B cell (primary cell): ENCODE data around the gene ASMT.

Source experiments
- EZH2 ChIP-seq: IDR thresholded peaks from 2 replicates; pipeline ENCODE4 v1.6.1; 2012; ENCODE audit warnings: borderline replicate concordance, low read depth, mild to moderate bottlenecking, moderate library complexity, low read length; ENCODE audit not compliant: insufficient read depth, poor library complexity, severe bottlenecking
- TF ChIP-seq, protein P1 (sequence below): fragments of 200-600 bp; IDR thresholded peaks from one replicate; pipeline ENCODE4 v1.8.0; 2022; ENCODE audit warnings: antibody characterized with exemption, mild to moderate bottlenecking

DNA sequence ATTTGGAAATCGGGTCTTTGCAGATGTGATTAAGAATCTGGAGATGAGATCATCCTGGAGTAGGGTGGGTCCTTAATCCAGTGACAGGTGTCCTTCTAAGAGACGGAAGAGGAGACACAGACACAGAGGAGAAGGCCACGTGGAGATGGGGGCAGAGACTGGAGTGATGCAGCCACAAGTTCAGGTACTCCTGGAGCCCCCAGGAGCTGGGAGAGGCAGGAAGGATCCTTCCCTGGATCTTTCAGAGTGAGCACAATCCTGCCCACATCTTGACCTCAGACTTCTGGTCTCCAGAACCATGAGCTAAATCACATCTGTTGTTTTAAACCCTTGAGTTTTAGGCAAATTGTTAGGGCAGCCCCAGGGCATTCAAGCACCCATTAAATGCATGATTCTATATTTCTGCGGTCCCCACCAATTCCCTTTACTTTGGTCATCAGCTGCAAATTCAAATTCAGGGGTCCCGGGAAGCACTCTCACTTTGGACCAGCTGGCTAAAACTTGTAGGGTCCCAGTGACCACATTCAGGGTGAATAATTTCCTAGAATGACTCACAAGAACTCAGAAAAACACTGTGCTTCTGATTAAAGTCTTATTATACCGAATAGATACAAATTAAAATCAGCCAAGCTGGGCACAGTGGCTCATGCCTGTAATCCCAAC, 36.2 kb upstream of the ASMT start:
- TF ChIP-seq, protein P1, sequence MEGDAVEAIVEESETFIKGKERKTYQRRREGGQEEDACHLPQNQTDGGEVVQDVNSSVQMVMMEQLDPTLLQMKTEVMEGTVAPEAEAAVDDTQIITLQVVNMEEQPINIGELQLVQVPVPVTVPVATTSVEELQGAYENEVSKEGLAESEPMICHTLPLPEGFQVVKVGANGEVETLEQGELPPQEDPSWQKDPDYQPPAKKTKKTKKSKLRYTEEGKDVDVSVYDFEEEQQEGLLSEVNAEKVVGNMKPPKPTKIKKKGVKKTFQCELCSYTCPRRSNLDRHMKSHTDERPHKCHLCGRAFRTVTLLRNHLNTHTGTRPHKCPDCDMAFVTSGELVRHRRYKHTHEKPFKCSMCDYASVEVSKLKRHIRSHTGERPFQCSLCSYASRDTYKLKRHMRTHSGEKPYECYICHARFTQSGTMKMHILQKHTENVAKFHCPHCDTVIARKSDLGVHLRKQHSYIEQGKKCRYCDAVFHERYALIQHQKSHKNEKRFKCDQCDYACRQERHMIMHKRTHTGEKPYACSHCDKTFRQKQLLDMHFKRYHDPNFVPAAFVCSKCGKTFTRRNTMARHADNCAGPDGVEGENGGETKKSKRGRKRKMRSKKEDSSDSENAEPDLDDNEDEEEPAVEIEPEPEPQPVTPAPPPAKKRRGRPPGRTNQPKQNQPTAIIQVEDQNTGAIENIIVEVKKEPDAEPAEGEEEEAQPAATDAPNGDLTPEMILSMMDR = no peak
- TF ChIP-seq EZH2 = no peak
